H9 (cell line): ENCODE measurements around the gene KLHL22. TPM values are rescaled to one million over a fixed set of nuclear protein-coding genes. Genes with fewer than 3 reads are reported as not detected.

ENCODE experiments used
- DNase-seq: peaks from one replicate; pipeline ENCODE4 v3.0.0-alpha.2; 2017
- H2AFZ ChIP-seq: one replicate; pipeline ENCODE4 v1.6.1; 2013; ENCODE audit warnings: mild to moderate bottlenecking, low read length, control low read depth, moderate library complexity
- H2AK5ac ChIP-seq: 2 replicates; pipeline ENCODE4 v1.6.1; 2013; ENCODE audit warnings: low read length, control low read depth, mixed read lengths; ENCODE audit not compliant: insufficient read length
- H2BK120ac ChIP-seq: one replicate; pipeline ENCODE4 v1.6.1; 2013; ENCODE audit warnings: low read depth, mild to moderate bottlenecking, low read length, control low read depth, inconsistent platforms; ENCODE audit not compliant: poor library complexity, severe bottlenecking
- H2BK12ac ChIP-seq: 2 replicates; pipeline ENCODE4 v1.6.1; 2013; ENCODE audit warnings: low read length, control low read depth, mixed read lengths, low read depth; ENCODE audit not compliant: insufficient read length
- H2BK15ac ChIP-seq: 2 replicates; pipeline ENCODE4 v1.6.1; 2013; ENCODE audit warnings: low read depth, low read length, control low read depth
- H2BK20ac ChIP-seq: one replicate; pipeline ENCODE4 v1.6.1; 2013; ENCODE audit warnings: low read depth, mild to moderate bottlenecking, low read length, control low read depth, inconsistent platforms; ENCODE audit not compliant: poor library complexity, severe bottlenecking
- H2BK5ac ChIP-seq: 2 replicates; pipeline ENCODE4 v1.6.1; 2013; ENCODE audit warnings: low read length, control low read depth, mixed read lengths; ENCODE audit not compliant: insufficient read length
- H3K14ac ChIP-seq: 2 replicates; pipeline ENCODE4 v1.6.1; 2013; ENCODE audit warnings: low read length, control low read depth; ENCODE audit not compliant: insufficient read depth
- H3K18ac ChIP-seq: 2 replicates; pipeline ENCODE4 v1.6.1; 2013; ENCODE audit warnings: low read depth, mild to moderate bottlenecking, mixed read lengths, low read length, control low read depth; ENCODE audit not compliant: insufficient read length
- H3K23ac ChIP-seq: 2 replicates; pipeline ENCODE4 v1.6.1; 2013; ENCODE audit warnings: low read length, control low read depth, mixed read lengths, low read depth; ENCODE audit not compliant: insufficient read length
- H3K23me2 ChIP-seq: 2 replicates; pipeline ENCODE4 v1.6.1; 2013; ENCODE audit warnings: low read depth, mild to moderate bottlenecking, mixed read lengths, low read length, control low read depth; ENCODE audit not compliant: insufficient read length, poor library complexity, severe bottlenecking
- H3K27ac ChIP-seq: 2 replicates; pipeline ENCODE4 v1.5.1; 2013; ENCODE audit warnings: low read length, control low read depth, mixed read lengths, low read depth; ENCODE audit not compliant: insufficient read length
- H3K27me3 ChIP-seq: 2 replicates; pipeline ENCODE4 v1.6.1; 2013; ENCODE audit warnings: low read length, control low read depth, inconsistent platforms; ENCODE audit not compliant: insufficient read depth
- H3K4ac ChIP-seq: 2 replicates; pipeline ENCODE4 v1.6.1; 2013; ENCODE audit warnings: low read depth, mild to moderate bottlenecking, control low read depth, inconsistent platforms, low read length, moderate library complexity
- H3K4me1 ChIP-seq: 2 replicates; pipeline ENCODE4 v1.6.1; 2013; ENCODE audit warnings: low read length, control low read depth, inconsistent platforms; ENCODE audit not compliant: insufficient read depth
- H3K4me2 ChIP-seq: 2 replicates; pipeline ENCODE4 v1.6.1; 2013; ENCODE audit warnings: low read length, control low read depth, mixed read lengths; ENCODE audit not compliant: insufficient read length, insufficient read depth
- H3K56ac ChIP-seq: 2 replicates; pipeline ENCODE4 v1.6.1; 2013; ENCODE audit warnings: low read depth, mild to moderate bottlenecking, mixed read lengths, low read length, control low read depth; ENCODE audit not compliant: insufficient read length
- H3K79me1 ChIP-seq: 2 replicates; pipeline ENCODE4 v1.6.1; 2013; ENCODE audit warnings: low read depth, mild to moderate bottlenecking, moderate library complexity, low read length, control low read depth, inconsistent platforms; ENCODE audit not compliant: insufficient read depth, poor library complexity, severe bottlenecking
- H3K79me2 ChIP-seq: 2 replicates; pipeline ENCODE4 v1.6.1; 2013; ENCODE audit warnings: low read length, control low read depth, inconsistent platforms; ENCODE audit not compliant: insufficient read depth
- H3K9ac ChIP-seq: 2 replicates; pipeline ENCODE4 v1.6.1; 2013; ENCODE audit warnings: low read length, control low read depth, mixed read lengths; ENCODE audit not compliant: insufficient read length; ENCODE audit errors: extremely low read depth
- H3K9me3 ChIP-seq: one replicate; pipeline ENCODE4 v1.6.1; 2013; ENCODE audit warnings: low read depth, low read length, inconsistent platforms; ENCODE audit not compliant: control insufficient read depth
- H3T11ph ChIP-seq: one replicate; pipeline ENCODE4 v1.6.1; 2013; ENCODE audit warnings: mild to moderate bottlenecking, low read length, control low read depth, inconsistent platforms
- H4K20me1 ChIP-seq: one replicate; pipeline ENCODE4 v1.6.1; 2013; ENCODE audit not compliant: control insufficient read depth, insufficient read length, insufficient read depth
- H4K5ac ChIP-seq: 2 replicates; pipeline ENCODE4 v1.6.1; 2013; ENCODE audit warnings: low read depth, mild to moderate bottlenecking, mixed read lengths, low read length, control low read depth; ENCODE audit not compliant: insufficient read length
- H4K8ac ChIP-seq: replicated peaks from 2 replicates; pipeline ENCODE4 v1.6.1; 2013; ENCODE audit warnings: low read length, control low read depth, mixed read lengths, low read depth; ENCODE audit not compliant: insufficient read length
- H4K91ac ChIP-seq: 2 replicates; pipeline ENCODE4 v1.6.1; 2013; ENCODE audit warnings: low read depth, mild to moderate bottlenecking, moderate library complexity, mixed read lengths, low read length, control low read depth; ENCODE audit not compliant: insufficient read length
- H3K27ac Mint-ChIP-seq, 3 experiments: 2 replicates in 2 of 3; 3 replicates in 1 of 3; pipeline ENCODE4 v1.8.0; 2020 to 2021; ENCODE audit warnings: mixed read lengths in 3 of 3, mild to moderate bottlenecking in 1 of 3, moderate library complexity in 1 of 3
- H3K27me3 Mint-ChIP-seq: 2 replicates; pipeline ENCODE4 v1.8.0; 2021; ENCODE audit warnings: low read depth, mild to moderate bottlenecking, moderate library complexity, mixed read lengths
- H3K36me3 Mint-ChIP-seq, 3 experiments: 2 replicates in 2 of 3; 3 replicates in 1 of 3; pipeline ENCODE4 v1.8.0; 2020 to 2021; ENCODE audit warnings: low read depth in 3 of 3, mixed read lengths in 3 of 3; ENCODE audit not compliant: insufficient read depth in 1 of 3
- H3K4me1 Mint-ChIP-seq, 2 experiments: 2 replicates each; pipeline ENCODE4 v1.8.0; 2020; ENCODE audit warnings: mixed read lengths in 2 of 2
- H3K4me3 Mint-ChIP-seq, 2 experiments: 2 replicates in 1 of 2; 3 replicates in 1 of 2; pipeline ENCODE4 v1.8.0; 2020 to 2021; ENCODE audit warnings: mild to moderate bottlenecking in 2 of 2, mixed read lengths in 2 of 2, moderate library complexity in 1 of 2
- H3K9me3 Mint-ChIP-seq, 2 experiments: 2 replicates in 1 of 2; 3 replicates in 1 of 2; pipeline ENCODE4 v1.8.0; 2020; ENCODE audit warnings: mild to moderate bottlenecking in 2 of 2, mixed read lengths in 2 of 2, moderate library complexity in 1 of 2
- WGBS: extraction: QIAGEN DNeasy Blood & Tissue Kit; methylation state at CpG from one replicate; pipeline ENCODE4 v1.1.7; 2013; ENCODE audit warnings: missing lambda C conversion rate, low lambda C conversion rate, mixed read lengths; ENCODE audit not compliant: insufficient read length; ENCODE audit errors: extremely low coverage; 5-methylcytosine and 5-hydroxymethylcytosine counted together
- total RNA-seq: library from RNA; stranded (reverse); gene quantifications from 2 replicates; pipeline ENCODE4 v1.2.1, GENCODE V29; 2021
- TF ChIP-seq, protein P1 (sequence below): fragments of 200-600 bp; sonication (generic); conservative IDR thresholded peaks from 3 replicates; pipeline ENCODE4 v1.8.0; 2021; ENCODE audit warnings: antibody characterized with exemption, mild to moderate bottlenecking

The KLHL22 gene
- total RNA-seq, 1 experiment from 2014 or later = 11.9 TPM

DNA sequence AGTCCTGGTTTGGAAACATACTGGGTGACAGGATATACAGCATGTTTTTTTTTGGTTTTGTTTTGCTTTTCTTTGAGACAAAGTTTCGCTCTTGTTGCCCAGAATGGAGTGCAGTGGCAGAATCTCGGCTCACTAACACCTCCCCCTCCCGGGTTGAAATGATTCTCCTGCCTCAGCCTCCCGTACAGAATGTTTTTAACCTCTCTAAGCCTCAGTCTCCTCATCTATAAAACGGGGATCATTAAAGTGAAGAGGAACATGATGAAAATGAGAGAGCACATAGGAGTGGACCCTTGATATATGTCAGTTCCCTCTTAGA lies 29.9 kb downstream of the KLHL22 start:
- Mint-ChIP-seq H3K27me3 (no peaks in the 10 kb centered on the region), H3K4me1 (peaks cover 8 to 14% of the 10 kb centered on the region in 2 experiments), H3K36me3 (peaks cover 3 to 18% (median 4%) of the 10 kb centered on the region in 3 experiments; a peak in 5 of 7 replicates), H3K4me3 (no peak overlapping the region), H3K27ac (no peak overlapping the region), H3K9me3 (no peaks in the 10 kb centered on the region)
- no peaks in the 10 kb centered on the region for H3K23me2 ChIP-seq
- H3K23ac ChIP-seq = no peak overlapping the region
- TF ChIP-seq, protein P1, sequence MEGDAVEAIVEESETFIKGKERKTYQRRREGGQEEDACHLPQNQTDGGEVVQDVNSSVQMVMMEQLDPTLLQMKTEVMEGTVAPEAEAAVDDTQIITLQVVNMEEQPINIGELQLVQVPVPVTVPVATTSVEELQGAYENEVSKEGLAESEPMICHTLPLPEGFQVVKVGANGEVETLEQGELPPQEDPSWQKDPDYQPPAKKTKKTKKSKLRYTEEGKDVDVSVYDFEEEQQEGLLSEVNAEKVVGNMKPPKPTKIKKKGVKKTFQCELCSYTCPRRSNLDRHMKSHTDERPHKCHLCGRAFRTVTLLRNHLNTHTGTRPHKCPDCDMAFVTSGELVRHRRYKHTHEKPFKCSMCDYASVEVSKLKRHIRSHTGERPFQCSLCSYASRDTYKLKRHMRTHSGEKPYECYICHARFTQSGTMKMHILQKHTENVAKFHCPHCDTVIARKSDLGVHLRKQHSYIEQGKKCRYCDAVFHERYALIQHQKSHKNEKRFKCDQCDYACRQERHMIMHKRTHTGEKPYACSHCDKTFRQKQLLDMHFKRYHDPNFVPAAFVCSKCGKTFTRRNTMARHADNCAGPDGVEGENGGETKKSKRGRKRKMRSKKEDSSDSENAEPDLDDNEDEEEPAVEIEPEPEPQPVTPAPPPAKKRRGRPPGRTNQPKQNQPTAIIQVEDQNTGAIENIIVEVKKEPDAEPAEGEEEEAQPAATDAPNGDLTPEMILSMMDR = no peak
- H4K20me1 ChIP-seq = no peaks in the 10 kb centered on the region
- no peak overlapping the region for H3T11ph ChIP-seq
- no peak overlapping the region for H2BK20ac ChIP-seq
- no CpG with 5 or more reads among the region's 5 CpGs for WGBS
- no peak overlapping the region for H4K5ac ChIP-seq
- H3K18ac ChIP-seq = no peak overlapping the region
- H3K27ac ChIP-seq = no peak overlapping the region
- H2AFZ ChIP-seq = no peak overlapping the region
- H3K9ac ChIP-seq = no peak overlapping the region
- no peaks in the 10 kb centered on the region for H3K9me3 ChIP-seq
- DNase-seq = no peak
- no peaks in the 10 kb centered on the region for H3K79me1 ChIP-seq
- no peak overlapping the region for H3K14ac ChIP-seq
- H2AK5ac ChIP-seq = no peak overlapping the region
- no peak overlapping the region for H2BK120ac ChIP-seq
- no peak overlapping the region for H3K4me2 ChIP-seq
- peaks cover 3% of the 10 kb centered on the region; the same call in 1 of the 2 replicates for H3K4me1 ChIP-seq
- H4K8ac ChIP-seq = no peak overlapping the region
- H2BK12ac ChIP-seq = no peak overlapping the region
- no peak overlapping the region for H3K4ac ChIP-seq
- H4K91ac ChIP-seq = no peak overlapping the region
- H2BK5ac ChIP-seq = no peak overlapping the region
- no peaks in the 10 kb centered on the region for H3K79me2 ChIP-seq
- H3K27me3 ChIP-seq = no peaks in the 10 kb centered on the region
- no peak overlapping the region for H3K56ac ChIP-seq
- H2BK15ac ChIP-seq = no peak overlapping the region
